Hepatocyte (in vitro differentiated cells): Measurements from ENCODE around the gene SLC7A7. TPM values are rescaled to one million over a fixed set of nuclear protein-coding genes. Genes with fewer than 3 reads are reported as not detected.
A peak's percentile ranks its signal among the peaks of the same experiment; 100 is the strongest.

ENCODE experiments used
- DNase-seq: peaks from one replicate; pipeline ENCODE4 v3.0.0-alpha.2; 2016; ENCODE audit warnings: low spot score
- H2AFZ ChIP-seq: fragments of 200-600 bp; sonication (generic); 2 replicates; pipeline ENCODE4 v1.6.0; 2016; ENCODE audit warnings: antibody characterized with exemption, mild to moderate bottlenecking
- H3K27ac ChIP-seq: fragments of 200-600 bp; sonication (generic); 2 replicates; pipeline ENCODE4 v1.5.1; 2016; ENCODE audit warnings: mild to moderate bottlenecking
- H3K27me3 ChIP-seq: fragments of 200-600 bp; sonication (generic); 2 replicates; pipeline ENCODE4 v1.6.1; 2016
- H3K36me3 ChIP-seq: fragments of 200-600 bp; sonication (generic); replicated peaks from 2 replicates; pipeline ENCODE4 v1.5.1; 2016; ENCODE audit warnings: low read depth; ENCODE audit not compliant: insufficient read depth
- H3K4me1 ChIP-seq: fragments of 200-600 bp; sonication (generic); 2 replicates; pipeline ENCODE4 v1.5.1; 2016; ENCODE audit warnings: mild to moderate bottlenecking, moderate library complexity; ENCODE audit not compliant: insufficient read depth
- H3K4me2 ChIP-seq: fragments of 200-600 bp; sonication (generic); 2 replicates; pipeline ENCODE4 v1.6.0; 2016
- H3K4me3 ChIP-seq: fragments of 200-600 bp; sonication (generic); 2 replicates; pipeline ENCODE4 v1.5.1; 2016; ENCODE audit warnings: mild to moderate bottlenecking
- H3K79me2 ChIP-seq: fragments of 200-600 bp; sonication (generic); 2 replicates; pipeline ENCODE4 v1.6.0; 2017; ENCODE audit warnings: mild to moderate bottlenecking
- H3K9me2 ChIP-seq: fragments of 200-600 bp; sonication (generic); replicated peaks from 2 replicates; pipeline ENCODE4 v1.6.0; 2017; ENCODE audit warnings: mild to moderate bottlenecking; ENCODE audit not compliant: insufficient read depth
- H3K9me3 ChIP-seq: fragments of 200-600 bp; sonication (generic); 2 replicates; pipeline ENCODE4 v1.5.1; 2016; ENCODE audit warnings: low read depth, mild to moderate bottlenecking
- H4K20me1 ChIP-seq: fragments of 200-600 bp; sonication (generic); 2 replicates; pipeline ENCODE4 v1.6.0; 2016; ENCODE audit warnings: mild to moderate bottlenecking; ENCODE audit not compliant: insufficient read depth, poor library complexity, severe bottlenecking
- EZH2 ChIP-seq: fragments of 200-600 bp; sonication (generic); IDR thresholded peaks from 2 replicates; pipeline ENCODE4 v1.6.1; 2016; ENCODE audit warnings: antibody characterized with exemption, mild to moderate bottlenecking, borderline replicate concordance
- EZH2phosphoT487 ChIP-seq: fragments of 200-600 bp; sonication (generic); IDR thresholded peaks from one replicate; pipeline ENCODE4 v1.6.1; 2018; ENCODE audit warnings: antibody characterized with exemption, mild to moderate bottlenecking, low read depth, moderate library complexity; ENCODE audit not compliant: unreplicated experiment, severe bottlenecking
- whole genome bisulfite sequencing: methylation state at CpG from one replicate; pipeline ENCODE4 v1.1.6; 2016; ENCODE audit warnings: low lambda C conversion rate; ENCODE audit errors: missing lambda C conversion rate; 5-methylcytosine and 5-hydroxymethylcytosine counted together
- polyA plus RNA-seq: library from polyadenylated mRNA; unstranded; fragments of >200 nt; fragmentation: Nextera tagmentation; extraction: Ambion mirVana; gene quantifications from 2 replicates; pipeline ENCODE4 v1.2.1, GENCODE V29; 2016
- total RNA-seq: library from RNA; depleted of rRNA; stranded (reverse); fragments of >200 nt; gene quantifications from 2 replicates; pipeline ENCODE4 v1.2.3, GENCODE V29; 2014
- TF ChIP-seq, protein P1 (sequence below): fragments of 200-600 bp; sonication (generic); IDR thresholded peaks from 2 replicates; pipeline ENCODE4 v1.5.1; 2016; ENCODE audit warnings: antibody characterized with exemption, mild to moderate bottlenecking; ENCODE audit not compliant: poor library complexity

SLC7A7 gene
- total and polyA plus RNA-seq, 2 experiments from 2014 or later, result 206 to 337 TPM

- H3K27ac ChIP-seq, result peak overlapping the region; percentile 73
- no peaks in the 10 kb centered on the region for H3K27me3 ChIP-seq
- DNase-seq, result peak; percentile 73
- H3K79me2 ChIP-seq, result peaks cover 32% of the 10 kb centered on the region
- WGBS, result 22% methylated on average over 3 of the region's 3 CpGs
- peaks cover 10% of the 10 kb centered on the region for H3K4me1 ChIP-seq
- H3K4me3 ChIP-seq, result no peak overlapping the region
- H3K36me3 ChIP-seq, result no peaks in the 10 kb centered on the region
- H4K20me1 ChIP-seq, result no peaks in the 10 kb centered on the region
- no peak for TF ChIP-seq EZH2
- no peak for TF ChIP-seq EZH2phosphoT487
- TF ChIP-seq, protein P1, sequence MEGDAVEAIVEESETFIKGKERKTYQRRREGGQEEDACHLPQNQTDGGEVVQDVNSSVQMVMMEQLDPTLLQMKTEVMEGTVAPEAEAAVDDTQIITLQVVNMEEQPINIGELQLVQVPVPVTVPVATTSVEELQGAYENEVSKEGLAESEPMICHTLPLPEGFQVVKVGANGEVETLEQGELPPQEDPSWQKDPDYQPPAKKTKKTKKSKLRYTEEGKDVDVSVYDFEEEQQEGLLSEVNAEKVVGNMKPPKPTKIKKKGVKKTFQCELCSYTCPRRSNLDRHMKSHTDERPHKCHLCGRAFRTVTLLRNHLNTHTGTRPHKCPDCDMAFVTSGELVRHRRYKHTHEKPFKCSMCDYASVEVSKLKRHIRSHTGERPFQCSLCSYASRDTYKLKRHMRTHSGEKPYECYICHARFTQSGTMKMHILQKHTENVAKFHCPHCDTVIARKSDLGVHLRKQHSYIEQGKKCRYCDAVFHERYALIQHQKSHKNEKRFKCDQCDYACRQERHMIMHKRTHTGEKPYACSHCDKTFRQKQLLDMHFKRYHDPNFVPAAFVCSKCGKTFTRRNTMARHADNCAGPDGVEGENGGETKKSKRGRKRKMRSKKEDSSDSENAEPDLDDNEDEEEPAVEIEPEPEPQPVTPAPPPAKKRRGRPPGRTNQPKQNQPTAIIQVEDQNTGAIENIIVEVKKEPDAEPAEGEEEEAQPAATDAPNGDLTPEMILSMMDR, result no peak
- no peaks in the 10 kb centered on the region for H3K9me3 ChIP-seq
- H3K9me2 ChIP-seq, result no peaks in the 10 kb centered on the region
- no peak overlapping the region for H3K4me2 ChIP-seq
- no peak overlapping the region for H2AFZ ChIP-seq
These were observed 23.9 kb downstream of the SLC7A7 start for GRCh38 chr14:22791301-22791700.

DNA sequence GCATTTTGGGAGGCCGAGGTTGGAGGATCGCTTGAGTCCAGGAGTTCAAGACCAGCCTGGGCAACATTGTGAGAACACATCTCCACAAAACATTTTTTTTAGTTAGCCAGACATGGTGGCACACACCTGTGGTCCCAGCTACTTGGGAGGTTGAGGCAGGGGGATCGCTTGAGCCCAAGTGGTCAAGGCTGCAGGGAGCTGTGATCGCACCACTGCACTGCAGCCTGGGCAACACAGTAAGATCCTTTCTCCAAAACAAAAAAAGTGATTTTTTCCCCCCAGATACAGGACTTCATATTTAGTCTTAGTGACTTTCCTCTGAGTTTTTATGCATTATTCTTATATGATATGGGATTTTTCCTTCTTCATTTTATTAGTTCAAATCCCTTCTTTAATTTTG is 28.6 kb downstream of the SLC7A7 start:
- Histone ChIP-seq H3K79me2 (peaks cover 25% of the 10 kb centered on the region), H3K36me3 (no peaks in the 10 kb centered on the region), H3K4me3 (no peak overlapping the region), H3K27me3 (no peaks in the 10 kb centered on the region), H3K4me1 (peaks cover 9% of the 10 kb centered on the region), H3K27ac (no peak overlapping the region), H3K9me3 (no peaks in the 10 kb centered on the region), H2AFZ (no peak overlapping the region), H3K9me2 (no peaks in the 10 kb centered on the region), H4K20me1 (no peaks in the 10 kb centered on the region), H3K4me2 (no peak overlapping the region)
- DNase-seq, result no peak
- 100% methylated on average over 4 of the region's 4 CpGs for WGBS
- TF ChIP-seq EZH2phosphoT487 (no peak), EZH2 (no peak)
- TF ChIP-seq, protein P1, result no peak

DNA sequence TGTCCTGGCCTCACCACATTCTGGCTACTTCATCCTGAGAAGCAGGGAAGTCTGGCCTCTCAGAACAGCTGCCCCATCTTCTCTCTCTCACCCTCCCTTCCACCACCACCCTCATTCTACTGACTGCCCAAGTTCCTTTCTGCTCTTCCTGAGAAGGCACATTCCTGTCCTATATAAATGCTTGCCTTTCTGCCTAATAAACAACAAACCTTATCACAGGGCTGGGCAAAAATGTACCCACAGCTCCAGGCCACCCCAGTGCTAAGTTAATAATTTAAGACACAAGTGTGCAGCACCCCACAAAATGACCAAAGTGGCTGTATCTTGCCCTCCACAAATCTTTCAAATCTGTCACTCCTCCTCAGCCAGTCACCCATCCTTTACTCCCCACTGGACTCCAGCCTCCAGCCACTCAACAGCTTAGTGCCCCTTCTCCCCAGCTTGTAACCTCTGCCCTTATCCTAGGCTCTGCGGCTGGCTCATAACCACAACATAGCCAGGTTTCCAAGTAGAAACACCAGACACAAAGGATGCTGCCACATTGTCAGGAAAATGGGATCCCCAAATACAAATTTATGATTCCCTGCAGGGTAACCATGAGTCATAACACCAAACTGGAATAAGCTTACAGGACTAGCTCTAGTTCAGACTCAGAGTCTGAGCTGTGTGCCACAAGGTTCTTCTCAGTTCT is 33.8 kb downstream of the SLC7A7 start:
- H3K4me1 ChIP-seq, result peaks cover 22% of the 10 kb centered on the region
- H3K4me2 ChIP-seq, result no peak overlapping the region
- H3K4me3 ChIP-seq, result no peak overlapping the region
- TF ChIP-seq EZH2, result no peak
- TF ChIP-seq, protein P1, result no peak
- TF ChIP-seq EZH2phosphoT487, result no peak
- DNase-seq, result no peak
- H3K9me2 ChIP-seq, result no peaks in the 10 kb centered on the region
- no peaks in the 10 kb centered on the region for H3K27me3 ChIP-seq
- no peak overlapping the region for H2AFZ ChIP-seq
- peaks cover 14% of the 10 kb centered on the region for H3K79me2 ChIP-seq
- H3K36me3 ChIP-seq, result no peaks in the 10 kb centered on the region
- WGBS, result 32% methylated on average over 1 of the region's 1 CpG
- H4K20me1 ChIP-seq, result no peaks in the 10 kb centered on the region
- H3K27ac ChIP-seq, result peak overlapping the region; percentile 75
- no peaks in the 10 kb centered on the region for H3K9me3 ChIP-seq
